CD4-positive, alpha-beta T cell (primary cell): ENCODE data around the gene KDELR1. TPM values are rescaled to one million over a fixed set of nuclear protein-coding genes. Genes with fewer than 3 reads are reported as not detected.
A peak's percentile ranks its signal among the peaks of the same experiment; 100 is the strongest.

Experiments used
- ATAC-seq: fragments of 200-7000 bp; cut with Tn5 transposase; one replicate; pipeline ENCODE4 v1.10.0; 2022; ENCODE audit warnings: mild to moderate bottlenecking; ENCODE audit not compliant: poor library complexity
- CTCF ChIA-PET: fragments of 350-600 bp; sonication (Branson Sonifier 250); formaldehyde crosslinking; loops from one replicate; lab custom pipeline; 2021; ENCODE audit warnings: antibody characterized with exemption, inconsistent platforms; lab: Charles Lee
- POLR2A ChIA-PET: fragments of 350-600 bp; sonication (Branson Sonifier 250); formaldehyde crosslinking; loops from one replicate; lab custom pipeline; 2021; ENCODE audit warnings: antibody characterized with exemption, inconsistent platforms; lab: Charles Lee
- DNase-seq, 14 experiments: peaks; one replicate each; pipeline ENCODE4 v3.0.0-alpha.2; 2013 to 2020; ENCODE audit warnings: mixed read lengths in 2 of 14
- H3K27ac ChIP-seq, 2 donors: one replicate each; pipeline versions ENCODE4 v1.5.1 to v1.7.0; 2013; ENCODE audit warnings: low read length in 2 of 2, low read depth in 1 of 2, mild to moderate bottlenecking in 1 of 2
- H3K27me3 ChIP-seq, 2 experiments: 1 replicate in 1 of 2; 2 replicates in 1 of 2; pipeline versions ENCODE4 v1.6.1 to v1.7.0; 2013; ENCODE audit warnings: low read length in 2 of 2, control low read depth in 1 of 2, mild to moderate bottlenecking in 1 of 2, moderate library complexity in 1 of 2; ENCODE audit not compliant: insufficient read depth in 2 of 2, control insufficient read depth in 1 of 2
- H3K36me3 ChIP-seq: one replicate; pipeline ENCODE4 v1.6.1; 2013; ENCODE audit warnings: low read length, control low read depth; ENCODE audit not compliant: insufficient read depth
- H3K4me1 ChIP-seq: one replicate; pipeline ENCODE4 v1.6.1; 2013; ENCODE audit warnings: low read length, control low read depth; ENCODE audit not compliant: insufficient read depth
- H3K4me3 ChIP-seq: one replicate; pipeline ENCODE4 v1.5.1; 2013; ENCODE audit warnings: mild to moderate bottlenecking, low read length, moderate library complexity
- H3K9me3 ChIP-seq, 2 experiments: 1 replicate in 1 of 2; 2 replicates in 1 of 2; pipeline versions ENCODE4 v1.6.1 to v1.7.0; 2013; ENCODE audit warnings: low read length in 2 of 2, mild to moderate bottlenecking in 2 of 2, control low read depth in 1 of 2, moderate library complexity in 1 of 2; ENCODE audit not compliant: control insufficient read depth in 1 of 2, insufficient read depth in 1 of 2
- H3K27ac Mint-ChIP-seq: one replicate; pipeline ENCODE4 v1.8.0; 2020; ENCODE audit warnings: mixed read lengths
- H3K27me3 Mint-ChIP-seq: one replicate; pipeline ENCODE4 v1.8.0; 2021; ENCODE audit warnings: mixed read lengths
- H3K36me3 Mint-ChIP-seq: one replicate; pipeline ENCODE4 v1.8.0; 2021; ENCODE audit warnings: low read depth, mixed read lengths
- H3K4me1 Mint-ChIP-seq: one replicate; pipeline ENCODE4 v1.8.0; 2021; ENCODE audit warnings: low read depth, mixed read lengths
- H3K4me3 Mint-ChIP-seq: one replicate; pipeline ENCODE4 v1.8.0; 2020; ENCODE audit warnings: mild to moderate bottlenecking, mixed read lengths
- H3K9me3 Mint-ChIP-seq: one replicate; pipeline ENCODE4 v1.8.0; 2020; ENCODE audit warnings: mixed read lengths
- intact Hi-C, 2 experiments: fragments of 100-400 bp; cut with DNase I in 1 of 2; cut with micrococcal nuclease in 1 of 2; formaldehyde crosslinking; loops; one replicate each; pipeline versions ENCODE4 v1.15.1 to v1.9.0; 2023 to 2025; cut with DNase I, micrococcal nuclease
- total RNA-seq, 174 experiments: library from RNA in 2 of 174; stranded (reverse) in 2 of 174; gene quantifications; one replicate each; pipeline ENCODE4 v1.2.3 and lab custom pipeline; 2021 to 2026
- TF ChIP-seq, protein P1 (sequence below): fragments of 200-600 bp; IDR thresholded peaks from one replicate; pipeline ENCODE4 v1.8.0; 2022; ENCODE audit warnings: antibody characterized with exemption, mild to moderate bottlenecking

KDELR1 gene
- total RNA-seq, 2 experiments from 2014 or later = 32.2 to 39.6 TPM

DNA sequence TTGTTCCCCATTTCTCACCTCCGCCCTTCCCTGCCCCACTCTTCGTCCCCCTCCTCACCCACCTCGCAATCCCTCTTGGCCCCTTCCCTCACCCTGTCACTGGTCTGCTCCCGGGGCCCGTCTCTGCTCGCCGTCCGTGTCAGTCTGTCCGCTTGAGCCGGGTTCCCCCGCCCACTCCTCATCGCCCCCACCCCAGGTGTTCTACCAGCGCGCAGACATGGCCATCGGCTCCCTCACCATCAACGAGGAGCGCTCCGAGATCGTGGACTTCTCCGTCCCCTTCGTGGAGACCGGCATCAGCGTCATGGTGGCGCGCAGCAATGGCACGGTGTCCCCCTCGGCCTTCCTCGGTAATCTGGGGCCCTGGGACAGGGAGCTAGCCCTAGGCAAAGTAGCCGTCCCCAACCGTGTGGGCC is 24.5 kb upstream of the KDELR1 start:
- CTCF ChIA-PET = interaction anchor here (1.2 to 1.9 kb wide), 2 partner anchors 24 to 74 kb away, joined by 3 to 5 read pairs; partner anchors contain the start of gene KDELR1
- intact Hi-C loops = loop anchor here in 1 of 2 experiments (2.0 kb wide), 1 partner anchor 29 kb away; the partner anchor contains the start of gene GRWD1

DNA sequence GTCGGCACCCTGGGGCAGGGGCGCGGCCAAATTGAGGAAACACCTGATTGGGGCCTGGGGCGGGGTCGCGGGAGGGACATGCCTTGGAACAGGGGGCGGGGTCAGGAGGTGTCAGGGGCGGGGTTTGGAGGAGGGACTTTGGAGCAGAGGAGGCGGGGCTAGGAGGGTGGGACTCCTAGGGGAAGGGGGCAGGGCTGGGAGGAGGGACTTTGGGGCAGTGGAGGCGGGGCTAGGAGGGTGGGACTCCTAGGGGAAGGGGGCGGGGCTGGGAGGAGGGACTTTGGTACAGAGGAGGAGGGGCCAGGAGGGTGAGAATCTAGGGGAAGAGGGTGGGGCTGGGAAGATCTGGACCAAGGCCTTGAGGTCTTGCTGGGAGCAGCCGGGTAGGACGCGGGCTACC is 24.0 kb upstream of the KDELR1 start:
- intact Hi-C loops = loop anchor here in 1 of 2 experiments (2.0 kb wide), 1 partner anchor 29 kb away; the partner anchor contains the start of gene GRWD1
- POLR2A ChIA-PET = interaction anchor here (0.9 to 1.3 kb wide), 3 partner anchors 16 to 94 kb away, joined by 3 to 4 read pairs (median 3); a partner anchor contains a TSS

More for the DNA sequence above, 24.5 kb upstream of the KDELR1 start:
- H3K4me1 Mint-ChIP-seq = peaks cover 29% of the 10 kb centered on the region
- H3K27ac Mint-ChIP-seq = no peak overlapping the region
- H3K9me3 Mint-ChIP-seq = no peaks in the 10 kb centered on the region
- Histone ChIP-seq H3K9me3 (peaks cover 0 to 5% of the 10 kb centered on the region in 2 experiments), H3K27me3 (peaks cover 0 to 11% of the 10 kb centered on the region in 2 experiments), H3K4me3 (peak overlapping the region; percentile 12), H3K4me1 (peaks cover 36% of the 10 kb centered on the region), H3K27ac (no peak overlapping the region), H3K36me3 (no peaks in the 10 kb centered on the region)
- H3K36me3 Mint-ChIP-seq = no peaks in the 10 kb centered on the region
- TF ChIP-seq, protein P1, sequence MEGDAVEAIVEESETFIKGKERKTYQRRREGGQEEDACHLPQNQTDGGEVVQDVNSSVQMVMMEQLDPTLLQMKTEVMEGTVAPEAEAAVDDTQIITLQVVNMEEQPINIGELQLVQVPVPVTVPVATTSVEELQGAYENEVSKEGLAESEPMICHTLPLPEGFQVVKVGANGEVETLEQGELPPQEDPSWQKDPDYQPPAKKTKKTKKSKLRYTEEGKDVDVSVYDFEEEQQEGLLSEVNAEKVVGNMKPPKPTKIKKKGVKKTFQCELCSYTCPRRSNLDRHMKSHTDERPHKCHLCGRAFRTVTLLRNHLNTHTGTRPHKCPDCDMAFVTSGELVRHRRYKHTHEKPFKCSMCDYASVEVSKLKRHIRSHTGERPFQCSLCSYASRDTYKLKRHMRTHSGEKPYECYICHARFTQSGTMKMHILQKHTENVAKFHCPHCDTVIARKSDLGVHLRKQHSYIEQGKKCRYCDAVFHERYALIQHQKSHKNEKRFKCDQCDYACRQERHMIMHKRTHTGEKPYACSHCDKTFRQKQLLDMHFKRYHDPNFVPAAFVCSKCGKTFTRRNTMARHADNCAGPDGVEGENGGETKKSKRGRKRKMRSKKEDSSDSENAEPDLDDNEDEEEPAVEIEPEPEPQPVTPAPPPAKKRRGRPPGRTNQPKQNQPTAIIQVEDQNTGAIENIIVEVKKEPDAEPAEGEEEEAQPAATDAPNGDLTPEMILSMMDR = no peak
- POLR2A ChIA-PET = interaction anchor here (0.8 kb wide), 1 partner anchor 30 kb away, joined by 4 read pairs; no protein-coding TSS in a partner anchor
- peaks cover 22% of the 10 kb centered on the region for H3K27me3 Mint-ChIP-seq
- H3K4me3 Mint-ChIP-seq = no peak overlapping the region
- no peak for DNase-seq
- ATAC-seq = no peak

DNA sequence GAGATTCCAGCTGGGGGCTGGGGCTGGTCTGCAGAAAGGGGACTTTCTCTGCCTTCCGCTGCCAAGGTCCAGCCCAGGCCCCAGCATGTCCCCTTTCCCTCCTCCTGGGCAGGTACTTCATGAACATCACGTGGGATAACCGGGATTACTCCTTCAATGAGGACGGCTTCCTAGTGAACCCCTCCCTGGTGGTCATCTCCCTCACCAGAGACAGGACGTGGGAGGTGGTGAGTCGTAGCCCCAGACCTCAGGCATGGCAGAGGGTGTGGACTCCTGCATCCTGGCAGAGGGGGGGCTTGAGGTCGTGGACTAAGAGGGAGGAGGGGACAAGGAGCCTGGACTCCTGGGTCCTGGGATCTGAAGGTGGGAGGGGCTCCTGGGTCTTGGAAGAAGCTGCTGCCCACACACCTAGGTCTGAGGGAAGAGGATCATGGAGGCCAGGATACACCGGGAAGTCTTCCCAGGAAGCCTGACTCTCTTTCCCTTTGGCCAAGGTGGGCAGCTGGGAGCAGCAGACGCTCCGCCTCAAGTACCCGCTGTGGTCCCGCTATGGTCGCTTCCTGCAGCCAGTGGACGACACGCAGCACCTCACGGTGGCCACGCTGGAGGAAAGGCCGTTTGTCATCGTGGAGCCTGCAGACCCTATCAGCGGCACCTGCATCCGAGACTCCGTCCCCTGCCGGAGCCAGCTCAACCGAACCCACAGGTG is 22.7 kb upstream of the KDELR1 start:
- POLR2A ChIA-PET = interaction anchor here (0.9 to 1.3 kb wide), 4 partner anchors 14 to 93 kb away, joined by 3 to 4 read pairs (median 3); partner anchors contain the start of gene KDELR1
- CTCF ChIA-PET = interaction anchor here (1.1 to 2.7 kb wide), 2 partner anchors 12 to 23 kb away, joined by 3 to 10 read pairs; partner anchors contain the start of gene KDELR1

More for the DNA sequence above, 24.0 kb upstream of the KDELR1 start:
- Mint-ChIP-seq H3K4me1 (peaks cover 29% of the 10 kb centered on the region), H3K27ac (no peak overlapping the region), H3K27me3 (peaks cover 22% of the 10 kb centered on the region), H3K36me3 (no peaks in the 10 kb centered on the region), H3K4me3 (peak overlapping the region; percentile 34), H3K9me3 (no peaks in the 10 kb centered on the region)
- CTCF ChIA-PET = interaction anchor here (1.2 to 2.7 kb wide), 2 partner anchors 24 to 74 kb away, joined by 3 to 10 read pairs; partner anchors contain the start of gene KDELR1
- Histone ChIP-seq H3K4me3 (peak overlapping the region; percentile 49), H3K9me3 (peaks cover 0 to 5% of the 10 kb centered on the region in 2 experiments), H3K27ac (no peak overlapping the region), H3K36me3 (no peaks in the 10 kb centered on the region), H3K27me3 (peaks cover 0 to 11% of the 10 kb centered on the region in 2 experiments), H3K4me1 (peaks cover 36% of the 10 kb centered on the region)
- DNase-seq = peak; percentile 50 to 90 (median 68)
- TF ChIP-seq, protein P1 = no peak
- ATAC-seq = peak; percentile 74

More for the DNA sequence above, 22.7 kb upstream of the KDELR1 start:
- Histone ChIP-seq H3K27me3 (peaks cover 0 to 11% of the 10 kb centered on the region in 2 experiments), H3K4me1 (peaks cover 30% of the 10 kb centered on the region), H3K9me3 (peaks cover 0 to 5% of the 10 kb centered on the region in 2 experiments), H3K27ac (no peak overlapping the region), H3K4me3 (peak overlapping the region; percentile 49), H3K36me3 (no peaks in the 10 kb centered on the region)
- Mint-ChIP-seq H3K9me3 (no peaks in the 10 kb centered on the region), H3K4me3 (peak overlapping the region; percentile 83), H3K36me3 (no peaks in the 10 kb centered on the region), H3K4me1 (peaks cover 26% of the 10 kb centered on the region), H3K27me3 (peaks cover 19% of the 10 kb centered on the region), H3K27ac (no peak overlapping the region)
- intact Hi-C loops = loop anchor here in 1 of 2 experiments (2.0 kb wide), 1 partner anchor 31 kb away; the partner anchor contains the start of gene GRWD1
- TF ChIP-seq, protein P1 = no peak
- DNase-seq = peak in 1 of 14 experiments; percentile 38
- ATAC-seq = no peak
